Stimulated activated CD8-positive, alpha-beta memory T cell treated with anti-CD3 and anti-CD28 coated beads, Interleukin-15, amount 100 ng/mL, for 1 hour (primary cell): Measurements from ENCODE around the gene RERE.
"Not testable (repeated sequence)": the region's sequence is repeated elsewhere in the genome, so short reads cannot be mapped to it uniquely, and the experiment has no call there.

Source experiments
- DNase-seq: peaks from one replicate; pipeline ENCODE4 v3.0.0-alpha.2; 2020; ENCODE audit warnings: low read depth

The RERE gene

GRCh38 chr1:8510041-8510823, 307.2 kb downstream of the RERE start:
- no peak for DNase-seq

GRCh38 chr1:8509579-8509978, 307.9 kb downstream of the RERE start:
- DNase-seq, result no peak

- no peak for DNase-seq
Observed at GRCh38 chr1:8506995-8507615, 310.3 kb downstream of the RERE start.

GRCh38 chr1:8506456-8506855, 311.0 kb downstream of the RERE start:
- no peak for DNase-seq

- DNase-seq, result no peak
Observed at GRCh38 chr1:8503842-8504241, 313.6 kb downstream of the RERE start.

GRCh38 chr1:8502949-8503348, 314.5 kb downstream of the RERE start:
- DNase-seq, result not testable (repeated sequence)

GRCh38 chr1:8497210-8497819, 320.1 kb downstream of the RERE start:
- no peak for DNase-seq

- DNase-seq, result no peak
Observed at GRCh38 chr1:8496473-8496872, 321.0 kb downstream of the RERE start.

GRCh38 chr1:8495928-8496401, 321.5 kb downstream of the RERE start:
- DNase-seq, result no peak

GRCh38 chr1:8494681-8495080, 322.8 kb downstream of the RERE start:
- DNase-seq, result no peak

- no peak for DNase-seq
Observed at GRCh38 chr1:8493916-8494540, 323.4 kb downstream of the RERE start.

GRCh38 chr1:8487249-8487648, 330.2 kb downstream of the RERE start:
- no peak for DNase-seq

GRCh38 chr1:8486047-8486446, 331.4 kb downstream of the RERE start:
- no peak for DNase-seq

- DNase-seq, result no peak
Observed at GRCh38 chr1:8483586-8483985, 333.9 kb downstream of the RERE start.

- no peak for DNase-seq
Observed at GRCh38 chr1:8482979-8483381, 334.5 kb downstream of the RERE start.

- no peak for DNase-seq
Observed at GRCh38 chr1:8481650-8482380, 335.6 kb downstream of the RERE start.

- no peak for DNase-seq
Observed at GRCh38 chr1:8478566-8478965, 338.9 kb downstream of the RERE start.

- no peak for DNase-seq
Observed at GRCh38 chr1:8477983-8478362, 339.5 kb downstream of the RERE start.

GRCh38 chr1:8477166-8477982, 340.1 kb downstream of the RERE start:
- DNase-seq, result no peak

- DNase-seq, result no peak
Observed at GRCh38 chr1:8476006-8476405, 341.4 kb downstream of the RERE start.

- no peak for DNase-seq
Observed at GRCh38 chr1:8474369-8474768, 343.1 kb downstream of the RERE start.
